ENCODE results near the gene TGDS.

The TGDS gene

DNA sequence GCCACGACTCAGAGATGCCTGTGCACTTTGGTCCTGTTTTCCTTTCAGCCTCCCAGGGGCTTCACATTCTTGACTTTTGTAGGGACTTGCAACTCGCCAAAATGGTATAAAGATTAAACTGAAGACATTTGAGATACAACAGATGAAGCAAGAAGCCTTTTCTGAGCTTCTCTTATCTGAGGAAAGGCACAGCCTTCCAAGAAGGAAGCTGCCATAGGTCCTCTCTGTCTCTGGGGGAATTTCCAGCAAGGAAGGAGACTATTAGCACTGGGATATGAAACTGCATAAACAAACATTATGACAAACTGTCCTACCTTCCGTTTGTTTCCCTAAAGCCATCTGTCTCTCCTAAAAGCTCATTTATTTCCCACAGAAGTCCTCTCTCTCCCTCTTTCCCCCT lies 39.3 kb downstream of the TGDS start:
- no peak for DNase-seq (ENCODE audit: low spot score)
- in situ Hi-C loops (cut with MboI; ENCODE audit: low pct_unique_long_range_greater_than_20kb, low sequenced_read_pairs, unreplicated experiment), result no loop called here
- TF ChIP-seq, protein P1, sequence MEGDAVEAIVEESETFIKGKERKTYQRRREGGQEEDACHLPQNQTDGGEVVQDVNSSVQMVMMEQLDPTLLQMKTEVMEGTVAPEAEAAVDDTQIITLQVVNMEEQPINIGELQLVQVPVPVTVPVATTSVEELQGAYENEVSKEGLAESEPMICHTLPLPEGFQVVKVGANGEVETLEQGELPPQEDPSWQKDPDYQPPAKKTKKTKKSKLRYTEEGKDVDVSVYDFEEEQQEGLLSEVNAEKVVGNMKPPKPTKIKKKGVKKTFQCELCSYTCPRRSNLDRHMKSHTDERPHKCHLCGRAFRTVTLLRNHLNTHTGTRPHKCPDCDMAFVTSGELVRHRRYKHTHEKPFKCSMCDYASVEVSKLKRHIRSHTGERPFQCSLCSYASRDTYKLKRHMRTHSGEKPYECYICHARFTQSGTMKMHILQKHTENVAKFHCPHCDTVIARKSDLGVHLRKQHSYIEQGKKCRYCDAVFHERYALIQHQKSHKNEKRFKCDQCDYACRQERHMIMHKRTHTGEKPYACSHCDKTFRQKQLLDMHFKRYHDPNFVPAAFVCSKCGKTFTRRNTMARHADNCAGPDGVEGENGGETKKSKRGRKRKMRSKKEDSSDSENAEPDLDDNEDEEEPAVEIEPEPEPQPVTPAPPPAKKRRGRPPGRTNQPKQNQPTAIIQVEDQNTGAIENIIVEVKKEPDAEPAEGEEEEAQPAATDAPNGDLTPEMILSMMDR (IDR thresholded peaks at IDR 0.05; ENCODE audit: extremely low read depth, insufficient read depth, missing control alignments), result no peak

- no peak for DNase-seq (ENCODE audit: low spot score)
- TF ChIP-seq, protein P1 (IDR thresholded peaks at IDR 0.05; ENCODE audit: extremely low read depth, insufficient read depth, missing control alignments), result no peak
- in situ Hi-C loops (cut with MboI; ENCODE audit: low pct_unique_long_range_greater_than_20kb, low sequenced_read_pairs, unreplicated experiment), result no loop called here
Measured at GRCh38 chr13:94556041-94556440, 39.9 kb downstream of the TGDS start.

GRCh38 chr13:94553766-94554165 lies 42.2 kb downstream of the TGDS start:
- in situ Hi-C loops (cut with MboI; ENCODE audit: low pct_unique_long_range_greater_than_20kb, low sequenced_read_pairs, unreplicated experiment), result no loop called here
- DNase-seq (ENCODE audit: low spot score), result no peak
- TF ChIP-seq, protein P1 (IDR thresholded peaks at IDR 0.05; ENCODE audit: extremely low read depth, insufficient read depth, missing control alignments), result no peak

GRCh38 chr13:94552095-94552494 lies 43.9 kb downstream of the TGDS start:
- in situ Hi-C loops (cut with MboI; ENCODE audit: low pct_unique_long_range_greater_than_20kb, low sequenced_read_pairs, unreplicated experiment), result no loop called here
- TF ChIP-seq, protein P1 (IDR thresholded peaks at IDR 0.05; ENCODE audit: extremely low read depth, insufficient read depth, missing control alignments), result no peak
- DNase-seq (ENCODE audit: low spot score), result no peak

- TF ChIP-seq, protein P1 (IDR thresholded peaks at IDR 0.05; ENCODE audit: extremely low read depth, insufficient read depth, missing control alignments), result no peak
- in situ Hi-C loops (cut with MboI; ENCODE audit: low pct_unique_long_range_greater_than_20kb, low sequenced_read_pairs, unreplicated experiment), result no loop called here
- no peak for DNase-seq (ENCODE audit: low spot score)
Measured at GRCh38 chr13:94550062-94550738, 45.8 kb downstream of the TGDS start.

DNA sequence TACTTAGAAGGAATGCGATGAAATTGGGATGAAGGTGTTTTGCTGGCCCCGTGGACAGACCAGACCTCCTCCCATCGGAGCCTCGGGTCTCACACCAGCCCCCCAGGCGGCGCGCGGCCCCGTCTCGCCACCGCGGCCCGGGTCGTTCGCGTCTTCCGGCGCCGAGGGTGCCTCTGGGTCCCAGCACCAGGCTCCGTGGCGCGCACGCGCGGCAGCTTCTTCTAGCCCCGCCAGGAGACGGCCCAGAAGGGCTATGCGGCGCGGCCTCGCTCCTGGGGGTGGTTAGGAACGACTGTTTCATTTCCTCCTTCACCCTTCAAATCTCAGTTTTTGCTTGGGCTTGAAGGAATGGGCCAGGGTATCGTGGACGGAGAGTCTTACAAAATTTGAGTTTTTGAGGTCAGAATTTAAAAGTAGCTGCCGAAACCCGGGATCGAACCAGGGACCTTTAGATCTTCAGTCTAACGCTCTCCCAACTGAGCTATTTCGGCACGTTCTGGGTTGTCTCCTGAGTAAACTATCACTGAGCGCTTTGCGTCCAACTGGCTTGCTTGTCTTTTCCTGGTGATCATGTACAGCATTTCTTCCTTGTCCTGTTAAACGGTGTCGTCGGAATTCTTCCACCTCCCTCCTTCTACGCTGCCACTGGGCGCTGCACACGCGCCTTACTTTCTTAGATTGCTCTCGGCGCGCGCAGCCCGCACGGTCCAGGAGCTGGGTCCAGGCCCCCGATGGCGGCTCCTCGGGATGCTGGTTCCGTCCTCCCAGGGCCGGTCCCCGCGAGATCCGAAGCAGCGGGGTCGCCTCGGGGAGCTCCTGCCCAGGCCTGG lies 46.5 kb downstream of the TGDS start:
- TF ChIP-seq, protein P1 (IDR thresholded peaks at IDR 0.05; ENCODE audit: extremely low read depth, insufficient read depth, missing control alignments), result no peak
- in situ Hi-C loops (cut with MboI; ENCODE audit: low pct_unique_long_range_greater_than_20kb, low sequenced_read_pairs, unreplicated experiment), result no loop called here
- peak; percentile 92 for DNase-seq (ENCODE audit: low spot score)
